OCI-LY1 (cell line): ENCODE data around the gene CD3G.
A peak's percentile ranks its signal among the peaks of the same experiment; 100 is the strongest.

ENCODE experiments used
- H2AFZ ChIP-seq: fragments of 200-600 bp; sonication (generic), shearing (Covaris generic); 2 replicates; pipeline ENCODE4 v1.6.0; 2014; ENCODE audit warnings: antibody characterized with exemption, mild to moderate bottlenecking, low read length
- H3F3A ChIP-seq: fragments of 200-600 bp; sonication (generic), shearing (Covaris generic); 2 replicates; pipeline ENCODE4 v1.6.0; 2014; ENCODE audit warnings: mild to moderate bottlenecking, antibody characterized with exemption, low read length, moderate library complexity; ENCODE audit not compliant: insufficient read depth
- H3K27ac ChIP-seq: fragments of 200-600 bp; sonication (generic); 2 replicates; pipeline ENCODE4 v1.5.1; 2014; ENCODE audit warnings: low read length, mixed run types, mild to moderate bottlenecking, low read depth; ENCODE audit not compliant: poor library complexity, severe bottlenecking
- H3K27me3 ChIP-seq: fragments of 200-600 bp; sonication (generic); 2 replicates; pipeline ENCODE4 v1.6.0; 2014; ENCODE audit warnings: antibody characterized with exemption, mild to moderate bottlenecking, low read length, moderate library complexity; ENCODE audit not compliant: insufficient read depth
- H3K36me3 ChIP-seq: fragments of 200-600 bp; sonication (generic); 2 replicates; pipeline ENCODE4 v1.6.1; 2014; ENCODE audit warnings: mild to moderate bottlenecking, antibody characterized with exemption, low read length, moderate library complexity, mixed read lengths; ENCODE audit not compliant: insufficient read depth
- H3K4me1 ChIP-seq: fragments of 200-600 bp; sonication (generic); 2 replicates; pipeline ENCODE4 v1.5.1; 2014; ENCODE audit warnings: mild to moderate bottlenecking, low read length, moderate library complexity; ENCODE audit not compliant: insufficient read depth, severe bottlenecking
- H3K4me2 ChIP-seq: fragments of 200-600 bp; sonication (generic), shearing (Covaris generic); 2 replicates; pipeline ENCODE4 v1.6.1; 2014; ENCODE audit warnings: low read length
- H3K4me3 ChIP-seq: fragments of 200-600 bp; sonication (generic); 2 replicates; pipeline ENCODE4 v1.5.1; 2014; ENCODE audit warnings: low read length, low read depth, mild to moderate bottlenecking, mixed read lengths; ENCODE audit not compliant: poor library complexity, severe bottlenecking
- H3K79me2 ChIP-seq: fragments of 200-600 bp; shearing (Covaris generic); 2 replicates; pipeline ENCODE4 v1.6.1; 2016; ENCODE audit warnings: mixed run types, low read length, mixed read lengths; ENCODE audit not compliant: insufficient read depth
- H3K9ac ChIP-seq: fragments of 200-600 bp; sonication (generic), shearing (Covaris generic); 2 replicates; pipeline ENCODE4 v1.6.1; 2014; ENCODE audit warnings: mild to moderate bottlenecking, low read length, mixed read lengths
- H3K9me2 ChIP-seq: fragments of 200-600 bp; sonication (generic), shearing (Covaris generic); 2 replicates; pipeline ENCODE4 v1.6.1; 2014; ENCODE audit warnings: low read depth, mild to moderate bottlenecking, low read length, mixed read lengths
- H3K9me3 ChIP-seq: fragments of 200-600 bp; shearing (Covaris generic); 2 replicates; pipeline ENCODE4 v1.6.1; 2014; ENCODE audit warnings: low read length, mixed read lengths
- H4K20me1 ChIP-seq: fragments of 200-600 bp; sonication (generic), shearing (Covaris generic); 2 replicates; pipeline ENCODE4 v1.6.0; 2016; ENCODE audit warnings: mild to moderate bottlenecking, low read length; ENCODE audit not compliant: insufficient read depth
- CTCF ChIP-seq: fragments of 200-600 bp; sonication (generic), shearing (Covaris generic); IDR thresholded peaks from 2 replicates; pipeline ENCODE4 v1.5.1; 2017; ENCODE audit warnings: mild to moderate bottlenecking, antibody characterized with exemption, low read length, moderate library complexity, mixed read lengths
- EZH2 ChIP-seq: fragments of 200-600 bp; sonication (generic), shearing (Covaris generic); IDR thresholded peaks from 2 replicates; pipeline ENCODE4 v1.8.0; 2017; ENCODE audit warnings: borderline replicate concordance, mixed run types, mild to moderate bottlenecking, antibody characterized with exemption, low read length, moderate library complexity, mixed read lengths

The CD3G gene

GRCh38 chr11:118349475-118349874, 5.3 kb downstream of the CD3G start:
- H3K27ac ChIP-seq = no peak overlapping the region
- no peaks in the 10 kb centered on the region for H3F3A ChIP-seq
- TF ChIP-seq CTCF (no peak), EZH2 (no peak)
- no peaks in the 10 kb centered on the region for H3K4me1 ChIP-seq
- H4K20me1 ChIP-seq = no peaks in the 10 kb centered on the region
- H3K79me2 ChIP-seq = no peaks in the 10 kb centered on the region
- H3K9me3 ChIP-seq = no peaks in the 10 kb centered on the region
- H3K4me2 ChIP-seq = no peak overlapping the region
- H3K9me2 ChIP-seq = no peaks in the 10 kb centered on the region
- no peak overlapping the region for H3K4me3 ChIP-seq
- no peak overlapping the region for H2AFZ ChIP-seq
- no peaks in the 10 kb centered on the region for H3K36me3 ChIP-seq
- no peak overlapping the region for H3K9ac ChIP-seq
- no peaks in the 10 kb centered on the region for H3K27me3 ChIP-seq

GRCh38 chr11:118353084-118353710, 9.1 kb downstream of the CD3G start:
- no peak overlapping the region for H3K9ac ChIP-seq
- TF ChIP-seq EZH2 = no peak
- TF ChIP-seq CTCF = peak; percentile 47
- H3K36me3 ChIP-seq = no peaks in the 10 kb centered on the region
- no peak overlapping the region for H2AFZ ChIP-seq
- H3F3A ChIP-seq = no peaks in the 10 kb centered on the region
- H3K9me3 ChIP-seq = no peaks in the 10 kb centered on the region
- no peak overlapping the region for H3K27ac ChIP-seq
- no peak overlapping the region for H3K4me2 ChIP-seq
- no peaks in the 10 kb centered on the region for H3K9me2 ChIP-seq
- H4K20me1 ChIP-seq = no peaks in the 10 kb centered on the region
- H3K4me1 ChIP-seq = no peaks in the 10 kb centered on the region
- H3K27me3 ChIP-seq = no peaks in the 10 kb centered on the region
- no peaks in the 10 kb centered on the region for H3K79me2 ChIP-seq
- no peak overlapping the region for H3K4me3 ChIP-seq

GRCh38 chr11:118358071-118358470, 13.9 kb downstream of the CD3G start:
- no peak overlapping the region for H3K9ac ChIP-seq
- no peaks in the 10 kb centered on the region for H3F3A ChIP-seq
- H3K4me2 ChIP-seq = no peak overlapping the region
- no peaks in the 10 kb centered on the region for H3K9me2 ChIP-seq
- peaks cover 24% of the 10 kb centered on the region for H3K4me1 ChIP-seq
- no peak for TF ChIP-seq CTCF
- no peaks in the 10 kb centered on the region for H3K9me3 ChIP-seq
- H3K27me3 ChIP-seq = no peaks in the 10 kb centered on the region
- H2AFZ ChIP-seq = no peak overlapping the region
- no peaks in the 10 kb centered on the region for H4K20me1 ChIP-seq
- no peaks in the 10 kb centered on the region for H3K36me3 ChIP-seq
- no peak overlapping the region for H3K4me3 ChIP-seq
- peaks cover 32% of the 10 kb centered on the region for H3K79me2 ChIP-seq
- H3K27ac ChIP-seq = no peak overlapping the region
